HG03460 (cell line): ENCODE results near the gene DIDO1.
A peak's percentile ranks its signal among the peaks of the same experiment; 100 is the strongest.
"Not testable (repeated sequence)": the region's sequence is repeated elsewhere in the genome, so short reads cannot be mapped to it uniquely, and the experiment has no call there.

Experiments used
- ATAC-seq: cut with Tn5 transposase; IDR thresholded peaks from one replicate; pipeline ENCODE4 v1.9.1; 2021; ENCODE audit not compliant: unreplicated experiment

The DIDO1 gene

DNA sequence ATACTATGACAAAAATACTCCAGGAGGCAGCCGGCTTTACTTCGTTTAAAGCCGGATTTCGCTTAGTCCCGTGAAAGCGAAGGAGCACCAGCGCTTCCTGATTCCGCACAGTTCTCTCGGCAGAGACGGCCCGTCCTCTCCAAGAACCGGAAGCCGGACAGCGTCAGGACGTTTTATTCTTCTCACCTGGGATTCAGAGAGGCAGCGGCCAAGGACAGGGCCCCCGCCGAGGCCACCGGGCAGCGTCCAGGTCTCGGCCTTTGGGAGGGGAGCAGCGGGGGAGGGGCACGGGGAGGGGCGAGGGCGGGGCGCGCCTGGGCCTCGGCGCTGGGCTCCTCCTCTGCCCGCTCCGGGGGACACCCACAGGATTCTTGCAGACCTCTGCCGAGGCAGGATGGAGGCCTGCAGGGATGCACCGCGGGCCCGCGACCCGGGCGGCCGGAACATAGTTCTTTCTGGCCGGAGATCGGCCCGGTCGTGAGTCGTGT is 2.8 kb upstream of the DIDO1 start:
- ATAC-seq, result no peak

DNA sequence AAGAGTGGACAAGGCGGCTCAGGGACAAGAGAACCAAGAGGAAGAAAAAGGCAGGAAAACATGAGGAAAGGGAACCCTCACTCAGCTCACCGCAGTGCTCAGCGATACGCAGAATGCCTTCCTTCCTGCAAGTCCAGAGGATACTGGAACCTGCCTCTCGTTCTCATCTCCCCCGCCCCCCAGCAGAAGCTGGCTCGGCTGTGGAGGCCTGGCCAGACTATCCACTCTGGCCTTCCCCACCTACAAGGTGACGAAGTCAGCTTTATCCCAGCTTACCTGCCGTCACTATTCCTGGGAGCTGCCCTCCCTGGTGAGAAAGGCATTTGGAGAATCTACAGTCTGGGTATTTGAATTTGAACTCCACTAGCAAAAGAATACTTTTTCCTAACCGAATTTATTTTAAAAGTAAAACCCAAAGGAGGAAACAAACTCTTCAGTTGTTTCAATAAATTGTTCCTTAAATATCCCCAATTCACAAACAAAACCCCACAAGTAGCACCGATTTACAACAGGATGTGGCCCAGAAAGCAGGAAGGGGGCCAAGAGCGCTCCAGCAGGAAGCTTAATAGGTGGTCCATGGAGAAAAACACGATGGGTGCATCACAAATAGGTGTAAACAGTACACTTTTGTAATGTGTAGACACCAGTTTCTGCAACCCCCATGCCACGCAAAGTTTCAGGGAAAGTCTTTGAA is 2.1 kb upstream of the DIDO1 start:
- no peak for ATAC-seq

DNA sequence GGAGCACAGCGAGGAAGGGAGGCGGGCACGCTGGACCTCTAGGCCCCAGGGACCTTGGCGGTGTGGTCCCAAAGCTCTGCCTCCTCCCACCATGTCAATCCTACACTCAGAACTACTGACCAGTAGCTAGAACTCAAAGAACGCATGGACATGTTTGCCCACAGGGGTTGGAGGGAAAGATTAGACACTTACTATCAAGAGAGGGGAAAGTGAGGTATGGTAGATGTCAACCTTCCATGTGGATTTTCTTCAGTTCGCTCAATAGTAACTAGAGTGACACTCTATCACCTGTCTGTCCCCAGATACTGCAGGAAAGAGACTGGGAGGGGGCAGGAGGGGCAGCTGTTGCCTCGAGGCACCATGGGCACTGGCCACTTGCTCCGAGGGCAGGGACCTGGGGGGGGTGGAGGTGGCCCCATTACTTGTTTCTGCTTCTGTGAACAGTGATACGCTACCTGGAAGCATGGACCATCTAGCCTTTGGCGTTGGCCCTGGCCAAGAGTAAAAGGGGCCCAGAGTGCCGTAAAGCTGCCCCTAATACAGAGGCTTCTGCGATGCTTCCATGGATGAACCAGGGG is 912 bp upstream of the DIDO1 start:
- no peak for ATAC-seq

DNA sequence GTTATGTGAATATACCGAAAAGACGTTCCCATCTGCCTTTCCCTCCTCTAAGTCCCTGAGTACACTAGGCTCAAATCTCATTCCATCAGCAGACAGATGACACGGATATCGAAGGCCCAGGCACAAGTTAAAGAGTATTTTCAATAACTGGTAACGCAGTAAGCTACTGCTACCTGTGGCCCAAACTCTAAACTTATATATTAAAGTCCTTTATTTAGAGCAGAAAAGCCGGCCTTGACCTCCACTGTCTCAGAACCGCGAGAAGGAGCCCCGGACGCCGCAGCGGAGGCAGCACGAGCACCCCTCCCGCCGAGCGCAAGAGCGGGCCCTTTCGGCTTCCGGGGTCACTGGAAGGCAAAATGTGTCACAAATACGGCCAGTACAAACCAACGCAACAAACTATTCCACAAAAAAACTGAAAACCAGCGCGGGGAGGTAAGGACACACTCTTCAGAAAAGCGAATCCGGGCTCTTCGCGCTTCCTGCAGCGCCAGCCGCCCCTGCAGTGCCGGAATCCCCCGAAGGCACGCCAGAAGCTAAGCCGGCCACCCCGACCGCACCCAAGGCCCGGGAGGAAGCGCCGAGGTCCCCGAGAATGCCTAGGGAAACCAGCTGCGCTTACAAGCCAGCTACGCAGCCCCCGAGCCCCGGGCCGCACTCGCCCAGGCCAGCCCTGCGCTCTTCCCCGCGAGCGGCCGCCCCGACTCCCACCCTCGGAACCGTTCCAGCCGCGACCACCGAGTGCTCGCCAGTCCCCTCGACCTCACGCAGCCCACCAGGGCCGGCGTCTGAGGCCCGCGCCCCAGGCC is 681 bp downstream of the DIDO1 start:
- ATAC-seq, result peak; percentile 14

DNA sequence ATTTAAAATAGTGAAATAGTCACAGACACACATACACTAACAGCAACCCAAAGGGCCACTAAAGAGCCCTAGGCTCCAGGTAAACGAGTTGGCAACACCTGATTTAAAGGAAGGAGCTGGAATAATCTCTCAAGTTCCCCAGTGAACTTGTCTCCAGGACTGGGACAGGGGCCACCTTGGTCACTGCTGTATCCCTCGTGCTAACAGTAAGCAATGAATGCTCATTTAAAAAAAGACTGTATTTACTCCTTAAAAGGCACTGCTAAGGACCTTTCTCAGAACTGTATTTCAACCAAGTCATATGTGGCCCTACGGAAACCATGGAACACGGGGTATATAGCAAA is 1.3 kb downstream of the DIDO1 start:
- ATAC-seq, result no peak

DNA sequence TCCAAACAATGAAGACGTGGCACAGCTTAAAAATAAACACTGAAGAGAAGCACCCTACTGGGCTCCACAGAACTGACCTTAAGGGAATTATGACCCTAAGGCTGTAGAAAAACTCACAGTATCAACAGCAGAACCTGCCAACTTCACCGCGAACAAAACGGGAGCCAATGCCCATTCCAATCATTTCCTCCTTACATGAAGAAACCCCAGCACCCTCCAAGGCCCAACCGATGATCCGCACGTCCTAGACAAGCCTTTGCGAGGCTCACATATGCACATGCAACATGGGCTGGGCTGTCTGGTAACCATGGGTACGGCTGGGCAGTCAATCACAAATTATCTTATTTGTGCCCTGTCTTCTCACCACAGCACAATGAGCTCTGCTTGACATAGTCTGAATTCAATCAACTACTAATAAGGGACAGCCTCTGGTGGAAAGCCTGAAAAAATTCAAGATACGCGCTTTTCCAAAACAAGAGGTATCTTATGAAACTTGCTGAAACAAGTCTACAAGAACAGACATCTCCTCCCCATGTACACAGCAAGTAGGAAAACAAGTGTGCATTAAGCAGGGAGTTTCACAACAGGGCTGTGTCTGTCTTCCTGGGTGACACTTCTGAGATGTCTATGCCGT is 1.7 kb downstream of the DIDO1 start:
- no peak for ATAC-seq

DNA sequence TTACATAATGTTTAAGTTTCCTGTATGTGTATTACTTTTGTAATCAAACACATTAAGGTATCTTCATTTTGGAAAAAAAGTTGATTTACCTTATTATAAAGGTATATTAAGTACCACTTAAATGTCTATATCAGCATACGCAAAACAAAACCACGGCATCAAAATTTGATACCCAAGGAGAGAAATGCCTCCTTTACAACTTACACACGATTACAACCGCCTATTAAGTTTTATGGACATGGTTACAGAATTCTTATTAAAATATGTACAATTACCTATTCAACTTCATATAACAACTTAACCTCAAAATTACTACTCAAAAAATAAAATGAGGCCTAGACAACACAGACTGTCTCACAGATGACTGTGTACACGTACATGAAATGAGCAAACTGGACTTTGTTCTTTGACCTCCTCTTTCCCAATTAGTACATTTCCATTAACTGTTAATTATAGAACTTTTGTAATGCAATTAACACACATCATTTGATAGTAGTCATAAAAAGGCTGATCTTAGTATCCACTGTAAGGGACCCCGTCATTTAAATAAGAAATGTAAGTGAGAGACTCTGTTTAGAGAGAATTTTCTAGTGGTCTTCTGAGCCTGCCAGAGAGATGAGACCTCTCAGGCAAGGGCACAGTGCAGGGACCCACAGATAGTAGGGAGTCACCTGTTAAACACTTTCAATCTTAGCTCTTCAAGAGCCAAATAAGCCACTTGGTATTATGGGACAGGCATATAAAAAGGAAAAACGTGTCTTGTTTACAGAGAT is 2.5 kb downstream of the DIDO1 start:
- no peak for ATAC-seq

DNA sequence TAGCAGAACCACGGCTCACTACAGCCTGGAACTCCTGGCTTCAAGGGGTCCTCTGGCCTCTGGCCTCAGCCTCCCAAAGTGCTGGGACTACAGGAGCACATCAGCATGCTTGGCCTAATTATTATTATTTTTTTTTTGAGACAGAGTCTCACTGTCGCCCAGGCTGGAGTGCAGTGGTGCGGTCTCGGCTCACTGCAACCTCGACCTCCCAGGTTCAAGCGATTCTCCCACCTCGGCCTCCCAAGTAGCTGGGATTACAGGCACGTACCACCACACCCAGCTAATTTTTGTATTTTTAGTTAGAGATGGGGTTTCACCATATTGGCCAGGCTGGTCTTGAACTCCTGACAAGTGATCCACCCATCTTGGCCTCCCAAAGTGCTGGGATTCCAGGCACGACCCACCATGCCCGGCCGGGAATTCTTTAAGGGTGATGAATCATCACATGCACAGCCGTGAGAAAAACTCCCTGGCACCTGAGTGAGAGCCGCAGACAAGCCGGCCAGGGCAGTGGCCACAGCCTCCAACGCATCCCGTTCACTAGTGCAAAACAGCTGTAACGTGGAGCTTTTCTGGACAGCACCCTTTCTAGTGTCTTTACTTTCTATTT is 3.1 kb downstream of the DIDO1 start:
- ATAC-seq, result not testable (repeated sequence)

DNA sequence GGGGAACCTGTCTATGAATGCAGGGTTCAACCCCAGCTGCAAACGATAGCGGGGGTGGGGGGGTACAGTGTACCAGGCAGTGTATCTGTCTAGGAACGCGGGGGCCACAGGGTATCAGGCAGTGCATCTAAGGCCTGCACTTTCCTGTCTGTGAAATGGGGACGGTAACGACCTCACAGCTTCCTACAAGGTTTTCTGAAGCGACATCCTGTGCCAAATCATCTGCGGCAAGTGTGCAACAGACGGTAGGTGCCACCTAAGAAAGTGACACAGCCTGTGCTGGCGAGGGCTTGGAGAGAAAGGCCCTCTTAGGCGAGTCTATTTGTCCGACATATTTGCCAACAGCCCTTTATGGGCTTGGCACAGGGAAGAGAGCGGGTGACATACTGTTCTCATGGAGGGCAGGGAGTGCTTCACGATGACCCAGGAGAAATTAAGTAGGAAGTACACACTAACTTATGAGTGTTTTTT is 3.8 kb downstream of the DIDO1 start:
- ATAC-seq, result no peak

DNA sequence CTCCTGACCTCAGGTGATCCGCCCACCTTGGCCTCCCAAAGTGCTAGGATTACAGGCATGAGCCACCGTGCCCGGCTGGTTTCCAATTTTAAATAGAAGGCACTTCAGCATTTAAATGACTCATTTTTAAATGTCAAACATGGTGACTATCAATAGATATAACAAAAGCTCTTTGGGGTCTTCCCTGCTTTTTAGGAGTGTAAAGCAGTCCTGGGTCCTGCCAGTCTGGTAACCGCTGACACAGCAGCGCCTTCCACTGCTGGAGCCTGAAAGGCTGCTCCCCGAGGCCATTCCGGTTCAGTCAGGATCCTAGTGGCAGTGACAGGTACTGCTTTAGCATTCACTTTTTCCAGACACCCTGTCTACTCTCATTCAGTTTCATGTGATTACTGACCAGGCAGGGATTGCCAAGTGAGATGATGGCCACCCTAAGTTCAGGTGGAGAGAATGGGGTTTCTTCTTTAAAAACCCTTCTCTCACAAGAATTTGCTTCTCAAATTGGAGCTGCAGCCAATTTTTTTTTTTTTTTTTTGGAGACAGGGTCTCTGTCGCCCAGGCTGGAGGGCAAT is 5.1 kb downstream of the DIDO1 start:
- ATAC-seq, result no peak

DNA sequence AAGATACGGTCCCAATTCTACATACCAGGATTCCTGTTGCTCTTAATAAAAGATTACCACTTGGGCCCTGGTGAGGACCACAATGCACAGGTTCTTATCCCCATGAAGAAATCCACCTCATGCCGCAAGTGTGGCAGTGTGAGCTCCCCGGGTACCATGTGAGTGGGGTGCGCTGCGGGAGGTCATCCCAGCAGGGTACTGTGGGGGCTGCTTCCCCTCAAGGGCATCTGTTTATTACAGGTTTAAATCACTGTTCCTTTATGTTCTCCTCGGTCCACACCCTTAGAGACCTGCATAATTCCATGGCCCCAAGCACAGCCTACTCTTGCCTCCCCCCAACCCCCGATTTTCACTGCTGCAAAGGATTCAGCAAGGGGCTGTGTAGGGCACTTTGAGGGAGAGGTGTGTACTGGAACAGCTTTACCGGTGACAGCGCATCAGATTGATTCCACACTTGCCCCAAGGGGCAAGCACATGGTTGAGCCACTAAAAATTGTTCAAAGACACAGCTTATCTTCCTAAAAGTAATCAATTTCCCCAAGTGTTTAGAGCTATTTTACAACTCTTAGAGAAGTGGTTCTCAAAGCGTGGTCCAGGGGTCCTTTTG is 6.2 kb downstream of the DIDO1 start:
- no peak for ATAC-seq

DNA sequence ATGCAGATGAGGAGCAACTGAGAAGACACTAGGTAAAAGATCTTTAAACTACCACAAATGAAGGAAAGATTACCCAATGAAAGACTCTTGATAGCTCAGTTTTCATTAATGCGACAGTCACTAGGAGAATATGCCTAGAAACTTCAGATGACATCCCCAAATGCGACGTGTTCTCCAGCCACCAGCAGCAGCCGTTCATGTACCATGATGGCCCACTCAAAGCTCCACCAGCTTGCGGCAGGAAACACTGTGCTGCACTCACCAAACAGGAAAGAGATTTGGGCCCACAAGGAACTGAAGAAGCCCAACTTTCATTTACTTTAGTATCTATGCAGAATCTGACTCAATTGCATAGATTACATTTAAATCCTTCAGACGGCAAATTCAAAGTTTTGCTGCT is 7.5 kb downstream of the DIDO1 start:
- no peak for ATAC-seq

DNA sequence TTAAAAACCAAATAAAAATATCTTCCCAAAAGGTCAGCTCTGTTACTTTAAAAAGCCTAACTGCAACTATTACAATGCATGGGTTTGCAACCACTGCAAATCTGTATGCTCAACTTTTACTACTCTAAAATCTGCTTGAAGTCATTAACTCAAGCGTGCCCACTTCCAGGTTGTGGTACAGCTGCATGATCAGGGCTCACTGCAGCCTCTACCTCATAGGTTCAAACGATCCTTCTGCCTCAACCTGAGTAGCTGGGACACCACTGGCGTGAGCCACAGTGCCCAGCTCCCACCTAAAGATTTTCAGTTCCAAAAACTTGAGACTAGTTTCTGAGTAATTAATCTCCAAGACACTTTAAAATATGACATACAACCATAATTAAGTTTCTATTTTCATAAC is 8.2 kb downstream of the DIDO1 start:
- ATAC-seq, result no peak

DNA sequence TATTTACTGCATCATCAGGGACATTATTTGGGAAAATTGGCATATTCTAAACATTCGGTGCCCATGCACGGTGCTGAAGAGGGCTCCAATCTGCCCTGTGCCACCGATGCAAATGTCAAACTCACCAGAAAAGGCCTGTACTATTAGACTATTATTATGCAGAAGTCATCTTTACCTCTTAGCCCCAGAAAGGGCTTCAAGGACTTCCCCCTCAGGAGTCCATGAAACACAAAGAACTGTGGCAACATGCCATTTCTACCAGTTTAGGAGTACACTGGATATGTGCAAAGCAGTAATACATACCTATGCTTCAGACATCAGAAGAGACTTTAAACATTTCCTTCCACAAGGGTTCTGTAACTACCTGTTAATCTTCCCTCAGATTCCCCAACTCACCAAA is 8.6 kb downstream of the DIDO1 start:
- ATAC-seq, result no peak

DNA sequence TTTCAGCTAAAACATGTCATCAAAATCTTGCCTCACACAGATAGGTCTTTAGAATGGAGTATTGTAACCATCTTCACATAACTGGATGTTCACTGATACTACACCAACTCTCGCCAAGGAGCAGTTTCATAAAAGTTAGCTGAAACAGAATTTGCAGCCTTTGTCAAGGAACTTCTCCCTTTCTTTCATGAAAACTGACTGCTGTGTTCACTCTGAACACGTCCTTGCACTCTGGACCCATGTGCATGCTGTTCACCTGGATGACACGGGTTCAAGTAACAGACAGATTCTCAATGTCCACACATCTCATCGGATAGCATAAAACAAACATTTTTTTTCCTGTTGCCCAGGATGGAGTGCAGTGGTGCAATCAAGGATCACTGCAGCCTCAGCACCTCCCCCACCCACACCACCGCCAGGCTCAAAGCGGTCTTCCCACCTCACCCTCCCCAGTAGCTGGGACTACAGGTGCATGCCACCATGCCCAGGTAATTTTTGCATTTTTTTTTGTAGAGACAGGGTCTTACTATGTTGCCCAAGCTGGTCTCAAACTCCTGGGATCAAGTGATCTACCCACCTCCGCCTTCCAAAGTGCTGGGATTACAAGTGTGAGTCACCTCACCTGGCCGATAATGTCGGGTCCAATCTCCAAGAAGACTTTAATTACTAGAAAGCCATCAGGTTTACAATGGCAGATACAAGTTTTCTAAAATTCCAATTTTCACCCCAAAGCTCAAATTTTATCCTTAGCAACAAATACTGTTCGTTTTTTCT is 9.4 kb downstream of the DIDO1 start:
- ATAC-seq, result no peak

DNA sequence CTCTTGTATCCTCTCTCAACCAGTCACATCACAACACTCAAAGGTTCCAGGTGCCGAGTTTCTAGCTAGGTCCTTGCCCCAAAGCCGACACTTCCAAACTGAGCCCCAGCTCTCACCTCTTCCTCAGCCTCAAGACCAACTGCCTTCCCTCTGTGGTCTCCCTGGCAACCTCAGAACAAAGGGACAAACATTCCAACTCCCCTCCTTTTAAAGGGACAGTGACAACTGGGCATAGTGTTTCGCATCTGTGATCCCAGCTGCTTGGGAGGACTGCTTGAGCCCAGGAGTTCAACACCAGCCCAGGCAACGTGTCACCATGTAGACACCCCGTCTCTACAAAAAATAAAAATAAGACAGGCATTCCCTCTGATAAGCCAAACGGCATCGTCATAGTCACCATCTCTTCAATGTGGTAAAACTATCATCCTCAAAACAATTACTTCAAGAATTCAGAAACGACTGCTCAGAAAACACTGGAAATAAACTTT is 11.3 kb downstream of the DIDO1 start:
- no peak for ATAC-seq

DNA sequence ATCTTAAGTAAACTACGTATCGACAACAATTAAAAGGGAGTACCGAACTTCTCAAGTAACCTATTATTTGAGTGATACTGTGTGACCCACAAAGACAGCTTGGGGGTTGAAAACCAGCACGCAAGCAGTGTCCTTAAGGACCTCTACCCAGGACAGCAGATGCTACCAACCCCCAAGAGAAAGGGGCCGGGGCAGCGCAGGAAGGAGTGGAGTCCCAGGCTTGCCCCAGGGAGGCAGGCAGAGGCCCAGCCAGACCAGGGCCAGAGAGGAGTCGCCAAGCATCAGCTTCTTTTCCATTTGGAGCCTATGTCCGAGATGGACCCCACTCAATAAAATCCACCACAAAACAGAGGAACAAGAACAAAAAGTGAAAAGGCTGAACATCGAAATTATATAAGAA is 11.9 kb downstream of the DIDO1 start:
- ATAC-seq, result no peak

DNA sequence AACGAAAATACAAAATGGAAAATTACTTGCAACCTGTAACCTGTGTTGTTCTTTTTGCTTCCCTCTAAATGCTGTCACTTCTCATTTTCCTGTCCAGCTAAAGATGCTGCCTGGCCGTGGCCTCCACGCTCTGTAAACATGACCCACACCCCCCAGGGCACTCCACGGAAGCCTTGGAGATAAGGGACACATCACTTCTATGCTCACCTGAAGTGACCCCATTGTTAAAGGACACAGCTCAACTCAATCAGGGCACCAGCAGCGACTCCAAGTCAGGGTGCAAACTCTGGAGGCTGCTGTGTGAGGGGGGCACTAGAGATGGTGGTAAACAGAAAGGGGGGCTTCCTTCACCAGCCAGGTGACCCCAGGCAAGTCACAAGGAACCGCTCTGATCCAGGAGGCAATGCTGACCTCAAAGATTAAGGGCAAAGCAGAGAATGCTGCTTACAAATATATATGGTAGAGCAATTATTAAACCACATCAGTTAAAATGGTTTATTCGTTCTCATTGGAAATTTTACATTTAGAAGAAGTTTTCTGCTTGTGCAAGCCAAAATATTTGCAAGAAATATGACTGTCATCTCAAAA is 13.2 kb downstream of the DIDO1 start:
- ATAC-seq, result no peak
